HCT116 (cell line): ENCODE measurements around the gene DNLZ.

Experiments used
- CEBPB ChIP-seq: IDR thresholded peaks from 2 replicates; pipeline ENCODE4 v1.6.1; 2012; ENCODE audit warnings: low read depth
- SRF ChIP-seq: IDR thresholded peaks from 2 replicates; pipeline ENCODE4 v1.6.1; 2012; ENCODE audit warnings: low read depth
- ZNF274 ChIP-seq: fragments of 200-500 bp; sonication (Bioruptor generic); IDR thresholded peaks from 2 replicates; pipeline ENCODE4 v1.6.1; 2014; ENCODE audit warnings: mild to moderate bottlenecking, low read depth, low read length, inconsistent platforms

DNA sequence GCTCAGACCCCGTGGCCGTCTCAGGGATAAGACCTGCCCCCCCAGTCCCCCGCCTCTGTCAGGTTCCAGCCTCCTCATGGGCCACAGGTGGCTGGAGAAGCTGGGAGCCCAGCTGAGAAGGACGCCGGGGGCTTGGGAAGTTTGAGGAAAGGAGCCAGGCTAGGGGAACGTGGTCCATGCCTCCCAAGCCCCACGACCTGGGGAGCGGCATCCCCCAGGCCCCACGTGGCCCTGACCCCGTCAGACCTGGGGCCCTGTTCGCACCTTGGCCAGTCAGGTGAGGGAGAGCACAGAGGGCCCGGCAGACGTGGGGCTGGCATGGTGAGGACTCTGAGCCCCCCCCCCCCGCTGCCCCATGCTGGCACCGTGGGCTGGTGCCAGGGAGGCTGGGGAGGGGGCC is 32.5 kb downstream of the DNLZ start:
- TF ChIP-seq CEBPB (no peak), SRF (no peak), ZNF274 (no peak)
